Fibroblast of skin of abdomen (primary cell): ENCODE results near the gene RRM2.
"Not testable (repeated sequence)": the region's sequence is repeated elsewhere in the genome, so short reads cannot be mapped to it uniquely, and the experiment has no call there.

Experiments used
- DNase-seq: peaks from one replicate; pipeline ENCODE4 v3.0.0-alpha.2; 2013

RRM2 gene

GRCh38 chr2:10091182-10091888 lies 31.2 kb upstream of the RRM2 start:
- DNase-seq, result no peak

- not testable (repeated sequence) for DNase-seq
Measured at GRCh38 chr2:10091889-10092244, 30.7 kb upstream of the RRM2 start.

GRCh38 chr2:10094271-10094814 lies 28.2 kb upstream of the RRM2 start:
- DNase-seq, result no peak

GRCh38 chr2:10095175-10095574 lies 27.4 kb upstream of the RRM2 start:
- DNase-seq, result no peak

GRCh38 chr2:10096641-10097040 lies 25.9 kb upstream of the RRM2 start:
- no peak for DNase-seq

GRCh38 chr2:10097352-10098148 lies 25.0 kb upstream of the RRM2 start:
- peak; percentile 38 for DNase-seq

- no peak for DNase-seq
Measured at GRCh38 chr2:10101491-10101890, 21.0 kb upstream of the RRM2 start.

- DNase-seq, result no peak
Measured at GRCh38 chr2:10103179-10103578, 19.4 kb upstream of the RRM2 start.

- DNase-seq, result not testable (repeated sequence)
Measured at GRCh38 chr2:10104906-10105305, 17.6 kb upstream of the RRM2 start.

GRCh38 chr2:10109311-10109710 lies 13.2 kb upstream of the RRM2 start:
- DNase-seq, result no peak

GRCh38 chr2:10119027-10119325 lies 3.6 kb upstream of the RRM2 start:
- DNase-seq, result no peak

- no peak for DNase-seq
Measured at GRCh38 chr2:10119601-10120157, 2.9 kb upstream of the RRM2 start.

- DNase-seq, result peak; percentile 90
Measured at GRCh38 chr2:10120158-10120876, 2.2 kb upstream of the RRM2 start.

GRCh38 chr2:10120877-10121574 lies 1.5 kb upstream of the RRM2 start:
- peak; percentile 25 for DNase-seq

GRCh38 chr2:10123281-10123680 lies 742 bp downstream of the RRM2 start:
- DNase-seq, result no peak

- peak; percentile 71 for DNase-seq
Measured at GRCh38 chr2:10124538-10125045, 2.1 kb downstream of the RRM2 start.

GRCh38 chr2:10125842-10126631 lies 3.5 kb downstream of the RRM2 start:
- DNase-seq, result no peak

GRCh38 chr2:10126632-10127026 lies 4.1 kb downstream of the RRM2 start:
- no peak for DNase-seq

- DNase-seq, result no peak
Measured at GRCh38 chr2:10128420-10128819, 5.9 kb downstream of the RRM2 start.

- no peak for DNase-seq
Measured at GRCh38 chr2:10129490-10129889, 7.0 kb downstream of the RRM2 start.

- DNase-seq, result no peak
Measured at GRCh38 chr2:10132043-10132575, 9.6 kb downstream of the RRM2 start.
